Urothelium cell line (cell line): ENCODE measurements around the gene SRCAP.
A peak's percentile ranks its signal among the peaks of the same experiment; 100 is the strongest.

Experiments used
- DNase-seq: peaks from one replicate; pipeline ENCODE4 v3.0.0; 2011; ENCODE audit warnings: low spot score, mixed read lengths
- FAIRE-seq: peaks from 2 replicates; lab custom pipeline; 2011; peaks lifted over from hg19 to GRCh38; lab: Jason Lieb, UNC

SRCAP gene

GRCh38 chr16:30698816-30699614 is at the start of gene SRCAP:
Gene SRCAP (plus strand): TSS chr16:30699171. CDS start chr16:30700825, 1,654 bp downstream.
- DNase-seq (peak; percentile 89), FAIRE-seq (no peak)

GRCh38 chr16:30649725-30650368 is 49.1 kb upstream of the SRCAP start:
- FAIRE-seq (no peak), DNase-seq (no peak)

GRCh38 chr16:30650369-30651123 is 48.4 kb upstream of the SRCAP start, which contains the start of gene PRR14:
Gene PRR14 (plus strand): TSS chr16:30650960. CDS start chr16:30651646, 686 bp downstream.
- DNase-seq (peak; percentile 91), FAIRE-seq (no peak)

- FAIRE-seq, result no peak
These were observed 47.6 kb upstream of the SRCAP start for GRCh38 chr16:30651124-30652004.

DNA sequence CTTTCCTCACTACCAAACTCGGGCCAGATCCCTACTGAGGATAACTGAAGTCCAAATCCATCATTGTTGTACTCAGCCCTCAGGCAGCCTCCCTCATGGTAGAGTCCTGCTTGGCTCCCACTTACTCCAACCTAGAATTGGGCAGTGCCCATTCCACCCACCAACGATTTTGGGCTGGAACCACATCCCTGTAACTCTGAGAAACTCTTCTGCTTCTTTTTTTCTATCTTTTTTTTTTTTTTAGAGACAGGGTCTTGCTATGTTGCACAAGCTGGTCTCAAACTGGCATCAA is 47.0 kb upstream of the SRCAP start:
- FAIRE-seq (no peak), DNase-seq (no peak)

More at GRCh38 chr16:30651124-30652004, 47.6 kb upstream of the SRCAP start:
- DNase-seq, result peak; percentile 81

- DNase-seq, result no peak
- no peak for FAIRE-seq
These were observed 46.3 kb upstream of the SRCAP start for GRCh38 chr16:30652718-30653117.

GRCh38 chr16:30654856-30655255 is 44.1 kb upstream of the SRCAP start:
- DNase-seq, result no peak

DNA sequence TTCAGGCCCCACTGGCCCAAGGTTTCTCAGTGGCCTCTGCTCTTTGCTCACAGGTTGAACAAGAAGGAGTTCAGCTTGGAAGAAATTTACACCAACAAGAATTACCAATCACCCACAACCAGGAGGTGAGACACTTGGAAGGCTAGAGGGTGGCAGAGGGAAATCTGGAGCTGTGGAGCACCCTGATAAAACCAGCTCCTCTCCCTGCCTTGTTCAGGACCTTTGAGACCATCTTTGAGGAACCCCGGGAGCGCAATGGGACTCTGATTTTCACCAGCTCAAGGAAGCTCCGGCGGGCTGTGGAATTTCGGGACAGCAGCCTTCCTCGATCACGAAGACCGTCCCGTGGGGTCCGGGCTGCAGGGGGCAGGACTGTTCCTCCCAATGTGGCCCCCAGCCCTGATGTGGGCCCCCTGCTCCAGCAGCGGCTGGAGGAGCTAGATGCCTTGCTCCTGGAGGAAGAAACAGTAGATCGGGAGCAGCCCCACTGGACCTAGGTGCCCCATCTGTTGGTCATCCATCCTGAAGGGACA is 43.1 kb upstream of the SRCAP start:
- FAIRE-seq (no peak), DNase-seq (no peak)

More at GRCh38 chr16:30654856-30655255, 44.1 kb upstream of the SRCAP start:
- FAIRE-seq, result no peak

DNA sequence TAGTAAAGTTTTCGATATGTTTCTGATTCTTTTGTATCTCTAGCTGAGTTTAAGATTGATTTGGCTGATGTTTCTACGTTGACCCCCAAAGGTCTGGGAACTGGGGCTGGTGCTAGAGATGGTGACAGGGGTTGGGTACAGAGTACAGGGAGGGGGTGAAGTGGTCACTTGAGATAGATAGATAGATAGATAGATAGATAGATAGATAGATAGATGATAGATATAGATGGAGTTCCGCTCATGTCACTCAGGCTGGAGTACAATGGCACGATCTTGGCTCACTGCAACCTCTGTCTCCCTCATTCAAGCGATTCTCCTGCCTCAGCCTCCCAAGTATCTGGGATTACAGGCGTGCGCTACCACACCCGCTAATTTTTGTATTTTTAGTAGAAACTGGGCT is 42.6 kb upstream of the SRCAP start:
- DNase-seq (no peak), FAIRE-seq (no peak)

DNA sequence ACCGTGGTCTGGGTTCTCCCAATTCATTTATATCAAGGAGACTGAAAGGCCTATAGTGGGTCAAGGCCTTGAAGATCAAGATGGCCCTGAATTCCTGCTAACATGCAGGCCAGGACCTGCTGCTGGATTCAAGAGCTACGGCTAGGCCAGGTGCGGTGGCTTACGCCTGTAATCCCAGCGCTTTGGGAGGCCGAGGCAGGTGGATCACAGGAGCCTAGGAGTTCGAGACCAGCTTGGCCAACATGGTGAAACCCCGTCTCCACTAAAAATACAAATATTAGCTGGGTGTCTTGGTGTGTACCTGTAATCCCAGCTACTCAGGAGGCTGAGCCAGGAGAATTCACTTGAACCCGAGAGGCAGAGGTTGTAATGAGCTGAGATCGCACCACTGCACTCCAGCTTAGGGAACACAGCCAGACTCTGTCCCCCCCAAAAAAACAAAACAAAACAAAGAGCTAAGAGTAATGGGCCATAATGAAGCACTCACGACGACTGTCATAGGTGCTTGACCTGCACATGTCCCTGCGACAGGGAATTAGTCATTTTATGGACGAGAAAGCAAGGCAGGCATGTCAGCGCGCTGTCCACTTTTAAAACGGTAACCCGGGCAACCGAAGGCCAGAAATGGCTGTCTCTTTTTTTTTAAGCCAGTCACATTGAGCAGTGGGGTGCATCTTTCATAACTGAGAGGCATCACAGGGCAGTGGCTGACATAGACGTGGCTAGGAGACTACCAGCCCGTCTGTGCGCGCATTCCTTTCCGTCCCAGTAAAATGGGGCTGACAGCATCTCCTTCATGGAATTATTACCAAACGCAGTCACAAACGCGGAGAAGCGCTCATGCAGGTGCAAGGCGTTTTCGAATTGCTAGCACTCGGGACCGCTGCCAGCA is 41.8 kb upstream of the SRCAP start:
- FAIRE-seq (no peak), DNase-seq (no peak)

DNA sequence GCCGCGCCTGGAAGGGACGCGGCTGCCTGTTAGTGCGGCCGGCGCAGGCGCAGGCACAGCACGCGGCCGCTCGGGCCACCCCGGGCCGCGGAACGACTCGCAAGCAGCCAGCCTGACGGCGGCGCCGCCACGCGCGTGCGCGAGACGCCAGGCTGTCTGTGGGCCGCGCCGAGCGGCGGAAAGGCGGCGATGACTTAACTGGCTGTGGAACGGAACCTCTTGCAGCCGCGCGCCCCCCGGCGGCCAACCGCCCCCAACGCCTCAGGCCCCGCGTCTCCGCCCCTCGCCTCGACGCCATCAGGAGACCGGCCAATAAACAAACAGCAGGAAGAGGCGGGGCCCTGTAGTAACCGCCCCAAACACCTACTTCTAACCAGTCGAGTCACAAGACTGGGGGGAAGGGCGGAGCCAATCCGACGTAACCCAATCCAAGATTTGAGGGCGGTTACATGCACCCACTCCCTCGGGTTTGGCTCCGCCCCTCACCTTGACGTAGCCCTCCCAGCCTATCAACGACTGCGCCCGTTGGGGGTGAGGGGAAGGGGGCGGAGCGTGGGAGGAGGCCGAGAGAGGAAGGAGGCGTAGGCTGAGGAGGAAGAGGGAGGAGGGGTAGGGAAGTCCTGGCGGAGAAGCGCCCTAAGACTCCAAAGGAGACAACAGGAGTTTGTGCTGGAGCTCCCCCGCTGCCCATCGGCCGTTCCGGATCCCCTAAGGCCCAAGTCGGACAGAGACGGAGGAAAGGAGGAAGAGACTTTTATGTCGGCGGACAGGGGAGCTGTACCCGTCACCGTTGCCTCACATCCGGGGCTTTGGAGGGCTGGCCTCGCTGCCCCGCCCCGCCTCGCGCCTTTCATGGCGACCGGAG is 40.9 kb upstream of the SRCAP start, which contains the start of gene FBRS:
FBRS (plus strand) TSS at position 566 of the 865 bp plus-strand sequence. CDS start 1,088 bp downstream, outside the sequence.
- peak; percentile 95 for DNase-seq
- peak; percentile 69 for FAIRE-seq

GRCh38 chr16:30658731-30659506 is 40.1 kb upstream of the SRCAP start:
- DNase-seq (peak; percentile 83), FAIRE-seq (no peak)

DNA sequence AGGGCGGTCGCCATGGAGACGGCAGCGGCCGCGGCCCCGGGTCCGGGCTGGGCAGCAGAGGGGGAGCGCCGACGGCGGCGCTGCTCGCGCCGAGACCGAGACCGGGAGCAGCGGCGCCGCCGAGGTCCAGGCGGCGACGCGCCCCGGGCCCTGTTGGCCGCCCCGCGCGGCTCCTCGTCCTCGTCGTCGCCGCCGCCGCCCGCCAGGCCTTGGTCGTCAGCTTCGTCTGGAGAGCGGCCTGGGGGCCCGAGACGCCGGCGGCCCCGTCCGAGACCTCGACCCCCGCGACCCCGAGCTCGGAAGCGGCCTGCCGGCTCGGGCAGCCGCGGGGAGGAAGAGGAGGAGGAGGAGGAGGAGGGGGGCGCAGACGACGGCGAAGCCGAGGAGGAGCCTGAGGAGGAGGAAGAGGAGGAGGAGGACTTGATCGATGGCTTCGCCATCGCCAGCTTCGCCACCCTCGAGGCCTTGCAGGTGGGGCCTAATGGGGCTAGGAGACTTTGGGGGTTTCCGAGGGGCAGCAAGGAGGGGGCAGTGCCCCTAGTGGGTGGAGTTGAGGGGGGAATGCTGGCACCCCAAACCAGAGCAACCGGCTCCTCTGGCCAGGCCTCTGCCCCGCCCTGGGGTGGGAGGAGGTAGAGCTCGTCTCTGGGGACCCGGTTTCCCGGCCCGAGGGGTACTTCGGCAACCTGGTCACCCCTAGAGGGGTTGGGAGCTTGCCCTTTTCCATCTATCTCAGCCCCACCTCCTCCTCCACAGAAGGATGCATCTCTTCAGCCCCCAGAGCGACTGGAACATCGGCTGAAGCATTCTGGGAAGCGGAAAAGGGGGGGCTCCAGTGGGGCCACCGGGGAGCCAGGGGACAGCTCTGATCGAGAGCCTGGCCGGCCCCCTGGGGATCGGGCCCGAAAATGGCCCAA is 39.2 kb upstream of the SRCAP start:
- no peak for FAIRE-seq

GRCh38 chr16:30660424-30661261 is 38.3 kb upstream of the SRCAP start:
- DNase-seq (no peak), FAIRE-seq (no peak)

More for the DNA sequence above, 39.2 kb upstream of the SRCAP start:
- peak; percentile 15 for DNase-seq

- FAIRE-seq (no peak), DNase-seq (no peak)
These were observed 36.5 kb upstream of the SRCAP start for GRCh38 chr16:30662449-30662848.
